ENCODE results near the gene DRG2. TPM values are rescaled to one million over a fixed set of nuclear protein-coding genes. Genes with fewer than 3 reads are reported as not detected.

The DRG2 gene
- total and polyA plus RNA-seq, 9 of the 15 experiments (the other 6 are each of a cell fraction or from before 2014, with no cell fraction given) = 6.6 to 36.7 (median 26.1) TPM

- TF ChIP-seq, protein P1, sequence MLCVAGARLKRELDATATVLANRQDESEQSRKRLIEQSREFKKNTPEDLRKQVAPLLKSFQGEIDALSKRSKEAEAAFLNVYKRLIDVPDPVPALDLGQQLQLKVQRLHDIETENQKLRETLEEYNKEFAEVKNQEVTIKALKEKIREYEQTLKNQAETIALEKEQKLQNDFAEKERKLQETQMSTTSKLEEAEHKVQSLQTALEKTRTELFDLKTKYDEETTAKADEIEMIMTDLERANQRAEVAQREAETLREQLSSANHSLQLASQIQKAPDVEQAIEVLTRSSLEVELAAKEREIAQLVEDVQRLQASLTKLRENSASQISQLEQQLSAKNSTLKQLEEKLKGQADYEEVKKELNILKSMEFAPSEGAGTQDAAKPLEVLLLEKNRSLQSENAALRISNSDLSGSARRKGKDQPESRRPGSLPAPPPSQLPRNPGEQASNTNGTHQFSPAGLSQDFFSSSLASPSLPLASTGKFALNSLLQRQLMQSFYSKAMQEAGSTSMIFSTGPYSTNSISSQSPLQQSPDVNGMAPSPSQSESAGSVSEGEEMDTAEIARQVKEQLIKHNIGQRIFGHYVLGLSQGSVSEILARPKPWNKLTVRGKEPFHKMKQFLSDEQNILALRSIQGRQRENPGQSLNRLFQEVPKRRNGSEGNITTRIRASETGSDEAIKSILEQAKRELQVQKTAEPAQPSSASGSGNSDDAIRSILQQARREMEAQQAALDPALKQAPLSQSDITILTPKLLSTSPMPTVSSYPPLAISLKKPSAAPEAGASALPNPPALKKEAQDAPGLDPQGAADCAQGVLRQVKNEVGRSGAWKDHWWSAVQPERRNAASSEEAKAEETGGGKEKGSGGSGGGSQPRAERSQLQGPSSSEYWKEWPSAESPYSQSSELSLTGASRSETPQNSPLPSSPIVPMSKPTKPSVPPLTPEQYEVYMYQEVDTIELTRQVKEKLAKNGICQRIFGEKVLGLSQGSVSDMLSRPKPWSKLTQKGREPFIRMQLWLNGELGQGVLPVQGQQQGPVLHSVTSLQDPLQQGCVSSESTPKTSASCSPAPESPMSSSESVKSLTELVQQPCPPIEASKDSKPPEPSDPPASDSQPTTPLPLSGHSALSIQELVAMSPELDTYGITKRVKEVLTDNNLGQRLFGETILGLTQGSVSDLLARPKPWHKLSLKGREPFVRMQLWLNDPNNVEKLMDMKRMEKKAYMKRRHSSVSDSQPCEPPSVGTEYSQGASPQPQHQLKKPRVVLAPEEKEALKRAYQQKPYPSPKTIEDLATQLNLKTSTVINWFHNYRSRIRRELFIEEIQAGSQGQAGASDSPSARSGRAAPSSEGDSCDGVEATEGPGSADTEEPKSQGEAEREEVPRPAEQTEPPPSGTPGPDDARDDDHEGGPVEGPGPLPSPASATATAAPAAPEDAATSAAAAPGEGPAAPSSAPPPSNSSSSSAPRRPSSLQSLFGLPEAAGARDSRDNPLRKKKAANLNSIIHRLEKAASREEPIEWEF (CRISPR knock-in tag; IDR thresholded peaks at IDR 0.05) = no peak
- TF ChIP-seq HDAC1 (IDR thresholded peaks at IDR 0.05) = peak; percentile 78 to 83
- TF ChIP-seq SETDB1 (IDR thresholded peaks at IDR 0.05; ENCODE audit: low read length) = no peak
- TF ChIP-seq HINFP (tag; conservative IDR thresholded peaks at IDR 0.05; ENCODE audit: low read depth) = peak; percentile 73; the same call in 1 of the 2 replicates
- TF ChIP-seq C11orf30 (IDR thresholded peaks at IDR 0.05; ENCODE audit: low read depth) = peak; percentile 81
- TF ChIP-seq CEBPZ (IDR thresholded peaks at IDR 0.05; ENCODE audit: borderline replicate concordance, low read depth, low read length) = no peak
- TF ChIP-seq LCOR (CRISPR knock-in tag; IDR thresholded peaks at IDR 0.05) = peak; percentile 81; the same call in 1 of the 2 replicates
- no peak for TF ChIP-seq ZBTB8A (IDR thresholded peaks at IDR 0.05; ENCODE audit: partially characterized antibody)
- TF ChIP-seq BHLHE40 (IDR thresholded peaks at IDR 0.05; ENCODE audit: low read length) = peak; percentile 48
- peak; percentile 81 to 94 for TF ChIP-seq MAZ (CRISPR knock-in tag; conservative IDR thresholded peaks at IDR 0.05 in 1 of 2, IDR thresholded peaks at IDR 0.05 in 1 of 2)
- peak in 1 of 2 experiments; percentile 82; a peak in 1 of 4 replicates for TF ChIP-seq KDM4B (IDR thresholded peaks at IDR 0.05; ENCODE audit: borderline replicate concordance in 2 of 2, low read depth in 1 of 2)
- peak; percentile 95 for TF ChIP-seq MYC (IDR thresholded peaks at IDR 0.05; ENCODE audit: low read depth, low read length)
- TF ChIP-seq MYC (CRISPR knock-in tag; IDR thresholded peaks at IDR 0.05; ENCODE audit: borderline replicate concordance, low read depth) = no peak; the same call in 1 of the 2 replicates
- TF ChIP-seq HNRNPK (IDR thresholded peaks at IDR 0.05; ENCODE audit: low read depth, low read length, poor library complexity, severe bottlenecking) = no peak
- no peak for TF ChIP-seq JUNB (CRISPR knock-in tag; conservative IDR thresholded peaks at IDR 0.05)
- TF ChIP-seq ZSCAN29 (IDR thresholded peaks at IDR 0.05) = no peak
Measured at GRCh38 chr17:18087610-18088491, at the start of gene DRG2 (continued).
